ENCODE data around the gene R3HDM2. TPM values are rescaled to one million over a fixed set of nuclear protein-coding genes. Genes with fewer than 3 reads are reported as not detected.

Gene R3HDM2
- total and polyA plus RNA-seq, 4 donors, result 7.4 to 28.9 (median 15.1) TPM

DNA sequence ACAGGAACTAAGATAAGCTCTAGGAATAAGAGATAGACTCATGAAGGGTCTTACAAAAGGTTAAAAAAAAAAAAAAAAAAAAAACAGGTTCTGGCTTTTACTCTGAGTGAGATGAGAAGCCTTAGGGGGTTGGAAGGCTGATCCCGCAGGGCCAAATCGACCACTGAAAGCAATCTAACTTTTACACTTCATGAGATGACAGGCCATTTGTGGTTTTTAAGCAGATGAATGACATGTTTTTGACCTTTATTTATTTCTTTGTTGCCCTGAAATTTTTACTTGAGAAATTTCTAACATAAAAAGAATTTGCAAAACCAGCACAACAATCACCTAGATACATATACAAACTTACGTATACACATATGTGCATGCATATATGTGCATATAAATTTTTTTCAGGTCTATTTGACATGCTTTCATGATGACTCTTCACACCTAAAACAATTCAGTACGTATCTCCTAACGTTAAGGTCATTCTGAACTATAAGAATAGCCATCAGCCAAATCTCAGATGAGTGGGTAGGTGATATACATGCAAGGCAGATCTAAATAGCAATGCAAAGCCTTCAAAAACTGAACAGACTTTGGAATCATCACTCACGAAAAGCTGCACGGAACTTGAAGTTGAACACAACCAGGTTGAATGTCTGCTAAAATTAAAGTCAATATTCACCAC is 87.0 kb downstream of the R3HDM2 start:
- DNase-seq (ENCODE audit: low spot score), result no peak
- 93% methylated on average over 7 of the region's 7 CpGs for whole genome bisulfite sequencing
- Histone ChIP-seq H3K9me3 (ENCODE audit: control insufficient read depth in 4 of 4, low read length in 3 of 4) (no peaks in the 10 kb centered on the region), H3K4me3 (ENCODE audit: low read depth in 1 of 3, low read length in 3 of 3) (no peak overlapping the region), H3K36me3 (ENCODE audit: control insufficient read depth in 4 of 4, insufficient read depth in 3 of 4, low read depth in 1 of 4, low read length in 3 of 4) (peaks cover 0 to 6% (median 4%) of the 10 kb centered on the region in 4 donors), H3K9ac (ENCODE audit: low read depth in 1 of 2, low read length in 2 of 2) (no peak overlapping the region), H3K27me3 (ENCODE audit: control insufficient read depth in 4 of 4, insufficient read depth in 4 of 4, low read length in 3 of 4) (no peaks in the 10 kb centered on the region), H3K27ac (ENCODE audit: low read depth in 1 of 2, low read length in 2 of 2) (no peak overlapping the region), H3K4me1 (ENCODE audit: control insufficient read depth in 4 of 4, insufficient read depth in 4 of 4, low read length in 3 of 4) (peaks cover 0 to 2% (median 0%) of the 10 kb centered on the region in 4 donors)
- TF ChIP-seq, protein P1, sequence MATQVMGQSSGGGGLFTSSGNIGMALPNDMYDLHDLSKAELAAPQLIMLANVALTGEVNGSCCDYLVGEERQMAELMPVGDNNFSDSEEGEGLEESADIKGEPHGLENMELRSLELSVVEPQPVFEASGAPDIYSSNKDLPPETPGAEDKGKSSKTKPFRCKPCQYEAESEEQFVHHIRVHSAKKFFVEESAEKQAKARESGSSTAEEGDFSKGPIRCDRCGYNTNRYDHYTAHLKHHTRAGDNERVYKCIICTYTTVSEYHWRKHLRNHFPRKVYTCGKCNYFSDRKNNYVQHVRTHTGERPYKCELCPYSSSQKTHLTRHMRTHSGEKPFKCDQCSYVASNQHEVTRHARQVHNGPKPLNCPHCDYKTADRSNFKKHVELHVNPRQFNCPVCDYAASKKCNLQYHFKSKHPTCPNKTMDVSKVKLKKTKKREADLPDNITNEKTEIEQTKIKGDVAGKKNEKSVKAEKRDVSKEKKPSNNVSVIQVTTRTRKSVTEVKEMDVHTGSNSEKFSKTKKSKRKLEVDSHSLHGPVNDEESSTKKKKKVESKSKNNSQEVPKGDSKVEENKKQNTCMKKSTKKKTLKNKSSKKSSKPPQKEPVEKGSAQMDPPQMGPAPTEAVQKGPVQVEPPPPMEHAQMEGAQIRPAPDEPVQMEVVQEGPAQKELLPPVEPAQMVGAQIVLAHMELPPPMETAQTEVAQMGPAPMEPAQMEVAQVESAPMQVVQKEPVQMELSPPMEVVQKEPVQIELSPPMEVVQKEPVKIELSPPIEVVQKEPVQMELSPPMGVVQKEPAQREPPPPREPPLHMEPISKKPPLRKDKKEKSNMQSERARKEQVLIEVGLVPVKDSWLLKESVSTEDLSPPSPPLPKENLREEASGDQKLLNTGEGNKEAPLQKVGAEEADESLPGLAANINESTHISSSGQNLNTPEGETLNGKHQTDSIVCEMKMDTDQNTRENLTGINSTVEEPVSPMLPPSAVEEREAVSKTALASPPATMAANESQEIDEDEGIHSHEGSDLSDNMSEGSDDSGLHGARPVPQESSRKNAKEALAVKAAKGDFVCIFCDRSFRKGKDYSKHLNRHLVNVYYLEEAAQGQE (IDR thresholded peaks at IDR 0.05), result no peak
- TF ChIP-seq FOXA2 (IDR thresholded peaks at IDR 0.05), result no peak

DNA sequence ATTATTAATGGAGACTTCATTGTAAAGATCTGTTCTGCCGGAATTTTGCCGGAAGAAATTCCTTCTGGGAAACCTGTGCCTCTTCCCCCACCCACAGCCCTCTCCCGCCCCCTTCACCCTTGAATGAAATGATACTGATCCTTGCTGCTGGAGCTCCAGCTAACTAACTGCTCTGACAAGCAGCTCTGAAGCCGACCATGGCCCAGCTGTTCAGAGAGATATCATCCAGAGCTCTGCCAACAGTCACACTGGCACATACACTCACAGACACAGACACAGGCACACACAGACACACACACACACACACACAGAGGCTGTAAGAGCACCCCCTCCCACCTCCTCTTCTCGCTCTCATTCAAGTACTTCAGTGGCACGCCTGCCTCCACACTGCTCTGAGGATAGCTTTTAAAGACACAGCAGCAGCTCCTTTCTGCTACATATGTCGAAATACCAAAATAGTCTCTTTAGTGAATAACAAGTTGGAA is 88.6 kb downstream of the R3HDM2 start:
- Histone ChIP-seq H3K4me3 (ENCODE audit: low read depth in 1 of 3, low read length in 3 of 3) (no peak overlapping the region), H3K27ac (ENCODE audit: low read depth in 1 of 2, low read length in 2 of 2) (no peak overlapping the region), H3K4me1 (ENCODE audit: control insufficient read depth in 4 of 4, insufficient read depth in 4 of 4, low read length in 3 of 4) (peaks cover 0 to 2% (median 0%) of the 10 kb centered on the region in 4 donors), H3K36me3 (ENCODE audit: control insufficient read depth in 4 of 4, insufficient read depth in 3 of 4, low read depth in 1 of 4, low read length in 3 of 4) (peaks cover 0 to 6% (median 3%) of the 10 kb centered on the region in 4 donors), H3K9me3 (ENCODE audit: control insufficient read depth in 4 of 4, low read length in 3 of 4) (no peaks in the 10 kb centered on the region), H3K27me3 (ENCODE audit: control insufficient read depth in 4 of 4, insufficient read depth in 4 of 4, low read length in 3 of 4) (no peaks in the 10 kb centered on the region), H3K9ac (ENCODE audit: low read depth in 1 of 2, low read length in 2 of 2) (no peak overlapping the region)
- DNase-seq (ENCODE audit: low spot score), result peak; percentile 40
- WGBS, result 77% methylated on average over 7 of the region's 7 CpGs
- TF ChIP-seq RAD21 (IDR thresholded peaks at IDR 0.05), result no peak

DNA sequence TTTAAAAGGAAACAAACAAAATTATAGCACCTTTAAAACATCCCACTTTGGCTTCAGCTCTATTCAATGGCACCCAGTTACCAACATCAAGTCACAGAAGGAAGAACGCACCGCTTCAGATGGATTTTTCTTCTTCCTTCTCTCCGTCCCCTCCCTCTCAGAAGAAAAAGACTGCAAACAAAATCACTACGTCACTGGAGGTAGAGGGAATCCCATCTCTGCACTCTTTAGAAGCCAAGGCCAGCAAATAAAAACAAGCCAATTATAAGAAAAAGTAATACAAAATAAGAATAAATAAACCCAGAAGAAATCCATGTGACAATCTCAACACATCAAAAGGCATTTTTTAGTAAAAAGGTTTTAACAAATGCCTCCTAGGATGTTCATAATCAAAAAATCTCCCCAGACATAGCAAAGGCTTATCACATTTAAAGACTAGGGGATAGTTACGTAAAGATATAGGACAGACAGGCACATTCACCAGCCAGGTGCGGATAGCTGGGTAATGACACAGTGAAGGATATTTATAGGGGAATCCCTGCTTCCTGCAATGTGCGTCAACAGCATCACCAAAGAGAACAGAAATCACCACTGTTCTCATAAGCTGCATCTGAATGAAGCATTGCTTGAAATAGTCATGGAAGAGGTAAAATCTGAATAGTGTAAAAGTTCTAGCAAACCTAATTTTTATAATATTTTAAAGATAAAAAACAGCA is 89.4 kb downstream of the R3HDM2 start:
- Histone ChIP-seq H3K27ac (ENCODE audit: low read depth in 1 of 2, low read length in 2 of 2) (no peak overlapping the region), H3K36me3 (ENCODE audit: control insufficient read depth in 4 of 4, insufficient read depth in 3 of 4, low read depth in 1 of 4, low read length in 3 of 4) (peaks cover 0 to 6% (median 3%) of the 10 kb centered on the region in 4 donors), H3K27me3 (ENCODE audit: control insufficient read depth in 4 of 4, insufficient read depth in 4 of 4, low read length in 3 of 4) (no peaks in the 10 kb centered on the region), H3K4me1 (ENCODE audit: control insufficient read depth in 4 of 4, insufficient read depth in 4 of 4, low read length in 3 of 4) (peaks cover 0 to 2% (median 0%) of the 10 kb centered on the region in 4 donors), H3K4me3 (ENCODE audit: low read depth in 1 of 3, low read length in 3 of 3) (no peak overlapping the region), H3K9me3 (ENCODE audit: control insufficient read depth in 4 of 4, low read length in 3 of 4) (no peaks in the 10 kb centered on the region), H3K9ac (ENCODE audit: low read depth in 1 of 2, low read length in 2 of 2) (no peak overlapping the region)
- DNase-seq (ENCODE audit: low spot score), result no peak
- 81% methylated on average over 7 of the region's 7 CpGs for WGBS
- no peak for TF ChIP-seq YY1 (IDR thresholded peaks at IDR 0.05)
- TF ChIP-seq, protein P1 (IDR thresholded peaks at IDR 0.05), result no peak
- TF ChIP-seq NR2F2 (IDR thresholded peaks at IDR 0.05), result no peak
- no peak for TF ChIP-seq EGR1 (IDR thresholded peaks at IDR 0.05; ENCODE audit: low read depth in 2 of 2)
- no peak for TF ChIP-seq SP1 (IDR thresholded peaks at IDR 0.05)

Data from liver (tissue), 9 donors.